Neural cell (in vitro differentiated cells): ENCODE results near the gene DUS3L. TPM values are rescaled to one million over a fixed set of nuclear protein-coding genes. Genes with fewer than 3 reads are reported as not detected.

ENCODE experiments used
- H2AFZ ChIP-seq: fragments of 200-600, 300-800 bp; sonication (generic), shearing (Covaris generic); 2 replicates; pipeline ENCODE4 v1.6.0; 2014; ENCODE audit warnings: low read depth, mild to moderate bottlenecking, antibody characterized with exemption, low read length, moderate library complexity
- H3F3A ChIP-seq: fragments of 200-600 bp; shearing (Covaris generic); 2 replicates; pipeline ENCODE4 v1.6.1; 2016; ENCODE audit warnings: mild to moderate bottlenecking, moderate library complexity, mixed read lengths, antibody characterized with exemption, low read length; ENCODE audit not compliant: insufficient read depth, poor library complexity, severe bottlenecking
- H3K27ac ChIP-seq: fragments of 200-600, 300-800 bp; sonication (generic), shearing (Covaris generic); 2 replicates; pipeline ENCODE4 v1.5.1; 2014; ENCODE audit warnings: mild to moderate bottlenecking, low read length, moderate library complexity
- H3K27me3 ChIP-seq: fragments of 300-800, 200-600 bp; sonication (generic), shearing (Covaris generic); 2 replicates; pipeline ENCODE4 v1.6.0; 2014; ENCODE audit warnings: mild to moderate bottlenecking, low read depth, low read length, moderate library complexity; ENCODE audit not compliant: insufficient read depth
- H3K36me3 ChIP-seq: fragments of 300-800, 200-600 bp; sonication (generic), shearing (Covaris generic); 2 replicates; pipeline ENCODE4 v1.5.1; 2014; ENCODE audit warnings: mild to moderate bottlenecking, antibody characterized with exemption, low read length, moderate library complexity; ENCODE audit not compliant: insufficient read depth
- H3K4me2 ChIP-seq: fragments of 300-800, 200-600 bp; sonication (generic), shearing (Covaris generic); 2 replicates; pipeline ENCODE4 v1.6.0; 2014; ENCODE audit warnings: mild to moderate bottlenecking, low read length
- H3K4me3 ChIP-seq: fragments of 300-800, 200-600 bp; sonication (generic), shearing (Covaris generic); 2 replicates; pipeline ENCODE4 v1.5.1; 2014; ENCODE audit warnings: mild to moderate bottlenecking, low read length, moderate library complexity
- H3K79me2 ChIP-seq: fragments of 200-600 bp; shearing (Covaris generic); replicated peaks from 2 replicates; pipeline ENCODE4 v1.6.0; 2014; ENCODE audit warnings: mild to moderate bottlenecking, low read length, moderate library complexity; ENCODE audit not compliant: insufficient read depth
- H3K9ac ChIP-seq: fragments of 300-800, 200-600 bp; sonication (generic), shearing (Covaris generic); 2 replicates; pipeline ENCODE4 v1.6.1; 2016; ENCODE audit warnings: mild to moderate bottlenecking, low read length, mixed read lengths
- H3K9me2 ChIP-seq: fragments of 200-600 bp; shearing (Covaris generic); 2 replicates; pipeline ENCODE4 v1.6.1; 2016; ENCODE audit warnings: mild to moderate bottlenecking, low read length, mixed read lengths; ENCODE audit not compliant: insufficient read depth
- H3K9me3 ChIP-seq: fragments of 200-600, 300-800 bp; sonication (generic), shearing (Covaris generic); 2 replicates; pipeline ENCODE4 v1.6.1; 2016; ENCODE audit warnings: mild to moderate bottlenecking, mixed run types, low read length, moderate library complexity, mixed read lengths
- H4K20me1 ChIP-seq: fragments of 200-600 bp; shearing (Covaris generic); 2 replicates; pipeline ENCODE4 v1.6.1; 2016; ENCODE audit warnings: mild to moderate bottlenecking, mixed run types; ENCODE audit not compliant: insufficient read depth
- EP300 ChIP-seq: fragments of 450-650 bp; conservative IDR thresholded peaks from 2 replicates; pipeline ENCODE4 v1.6.1; 2014; ENCODE audit warnings: antibody characterized with exemption, mild to moderate bottlenecking, moderate library complexity; ENCODE audit not compliant: poor library complexity, severe bottlenecking
- EZH2 ChIP-seq: fragments of 200-600, 300-800 bp; shearing (Covaris generic), sonication (generic); IDR thresholded peaks from 2 replicates; pipeline ENCODE4 v1.6.1; 2014; ENCODE audit warnings: antibody characterized with exemption, low read length, borderline replicate concordance, mild to moderate bottlenecking; ENCODE audit not compliant: insufficient read depth, poor library complexity, severe bottlenecking
- MXI1 ChIP-seq: fragments of 450-650 bp; conservative IDR thresholded peaks from 2 replicates; pipeline ENCODE4 v1.6.1; 2014; ENCODE audit warnings: antibody characterized with exemption, mild to moderate bottlenecking; ENCODE audit not compliant: poor library complexity, severe bottlenecking
- POLR2AphosphoS5 ChIP-seq: IDR thresholded peaks from 2 replicates; pipeline ENCODE4 v1.6.1; 2012
- RAD21 ChIP-seq: fragments of 450-650 bp; conservative IDR thresholded peaks from 2 replicates; pipeline ENCODE4 v1.6.1; 2014; ENCODE audit warnings: antibody characterized with exemption, mild to moderate bottlenecking, moderate library complexity
- SMC3 ChIP-seq: fragments of 450-650 bp; conservative IDR thresholded peaks from 2 replicates; pipeline ENCODE4 v1.6.1; 2014; ENCODE audit warnings: antibody characterized with exemption, mild to moderate bottlenecking, moderate library complexity; ENCODE audit not compliant: poor library complexity
- TAF1 ChIP-seq: IDR thresholded peaks from 2 replicates; pipeline ENCODE4 v1.6.1; 2012; ENCODE audit warnings: low read depth
- polyA plus RNA-seq: library from polyadenylated mRNA; depleted of rRNA; stranded (reverse); fragments of >200 nt; gene quantifications from 2 replicates; pipeline ENCODE4 v1.2.3, GENCODE V29; 2014
- TF ChIP-seq, protein P1 (sequence below): fragments of 450-650 bp; IDR thresholded peaks from 2 replicates; pipeline ENCODE4 v1.5.1; 2014; ENCODE audit warnings: antibody characterized with exemption, mild to moderate bottlenecking, moderate library complexity; ENCODE audit not compliant: poor library complexity, severe bottlenecking
- TF ChIP-seq, protein P2 (sequence below): IDR thresholded peaks from 2 replicates; pipeline ENCODE4 v1.6.1; 2012; ENCODE audit warnings: borderline replicate concordance

The DUS3L gene
- polyA plus RNA-seq, 1 donor from 2014 or later, result 34.2 TPM

DNA sequence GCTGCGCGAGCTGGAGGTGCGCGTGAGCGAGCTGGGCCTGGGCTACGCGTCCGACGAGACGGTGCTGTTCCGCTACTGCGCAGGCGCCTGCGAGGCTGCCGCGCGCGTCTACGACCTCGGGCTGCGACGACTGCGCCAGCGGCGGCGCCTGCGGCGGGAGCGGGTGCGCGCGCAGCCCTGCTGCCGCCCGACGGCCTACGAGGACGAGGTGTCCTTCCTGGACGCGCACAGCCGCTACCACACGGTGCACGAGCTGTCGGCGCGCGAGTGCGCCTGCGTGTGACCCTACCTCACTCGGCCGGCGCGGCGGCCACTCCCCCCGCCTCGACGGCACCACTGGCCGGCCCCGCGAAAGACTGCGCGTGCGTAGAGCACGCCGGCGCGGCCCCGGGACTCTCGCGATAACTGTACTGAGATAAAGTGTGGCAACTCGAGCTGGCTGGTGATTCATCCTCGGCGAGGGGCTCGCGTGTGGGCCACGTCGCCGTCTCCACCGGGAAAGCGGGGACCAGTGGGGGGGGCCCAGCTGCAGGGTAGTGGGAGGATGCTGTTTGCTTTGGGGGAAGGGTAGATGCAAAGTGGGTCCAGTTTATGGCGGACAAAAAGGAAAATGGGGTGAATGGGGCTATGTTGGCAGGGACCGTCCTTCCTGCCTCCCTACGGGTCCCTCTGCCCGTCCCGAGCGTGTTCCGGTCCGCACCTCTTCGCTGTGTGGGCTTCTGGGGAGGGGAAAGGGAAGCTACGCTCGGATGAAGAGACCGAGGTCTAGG is 37.1 kb upstream of the DUS3L start:
- Histone ChIP-seq H3K9ac (peak overlapping the region; percentile 69), H4K20me1 (no peaks in the 10 kb centered on the region), H3F3A (no peaks in the 10 kb centered on the region), H3K27ac (peak overlapping the region; percentile 70), H3K4me3 (peak overlapping the region; percentile 70), H3K36me3 (no peaks in the 10 kb centered on the region), H3K27me3 (no peaks in the 10 kb centered on the region), H3K79me2 (no peaks in the 10 kb centered on the region), H2AFZ (peak overlapping the region; percentile 85), H3K9me3 (no peaks in the 10 kb centered on the region), H3K4me2 (peak overlapping the region; percentile 59), H3K9me2 (no peaks in the 10 kb centered on the region)
- TF ChIP-seq EZH2, result no peak
- TF ChIP-seq, protein P1, sequence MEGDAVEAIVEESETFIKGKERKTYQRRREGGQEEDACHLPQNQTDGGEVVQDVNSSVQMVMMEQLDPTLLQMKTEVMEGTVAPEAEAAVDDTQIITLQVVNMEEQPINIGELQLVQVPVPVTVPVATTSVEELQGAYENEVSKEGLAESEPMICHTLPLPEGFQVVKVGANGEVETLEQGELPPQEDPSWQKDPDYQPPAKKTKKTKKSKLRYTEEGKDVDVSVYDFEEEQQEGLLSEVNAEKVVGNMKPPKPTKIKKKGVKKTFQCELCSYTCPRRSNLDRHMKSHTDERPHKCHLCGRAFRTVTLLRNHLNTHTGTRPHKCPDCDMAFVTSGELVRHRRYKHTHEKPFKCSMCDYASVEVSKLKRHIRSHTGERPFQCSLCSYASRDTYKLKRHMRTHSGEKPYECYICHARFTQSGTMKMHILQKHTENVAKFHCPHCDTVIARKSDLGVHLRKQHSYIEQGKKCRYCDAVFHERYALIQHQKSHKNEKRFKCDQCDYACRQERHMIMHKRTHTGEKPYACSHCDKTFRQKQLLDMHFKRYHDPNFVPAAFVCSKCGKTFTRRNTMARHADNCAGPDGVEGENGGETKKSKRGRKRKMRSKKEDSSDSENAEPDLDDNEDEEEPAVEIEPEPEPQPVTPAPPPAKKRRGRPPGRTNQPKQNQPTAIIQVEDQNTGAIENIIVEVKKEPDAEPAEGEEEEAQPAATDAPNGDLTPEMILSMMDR, result no peak
- peak; percentile 85 for TF ChIP-seq POLR2AphosphoS5
- TF ChIP-seq EP300, result peak; percentile 36
- peak; percentile 52 for TF ChIP-seq MXI1
- TF ChIP-seq, protein P2, sequence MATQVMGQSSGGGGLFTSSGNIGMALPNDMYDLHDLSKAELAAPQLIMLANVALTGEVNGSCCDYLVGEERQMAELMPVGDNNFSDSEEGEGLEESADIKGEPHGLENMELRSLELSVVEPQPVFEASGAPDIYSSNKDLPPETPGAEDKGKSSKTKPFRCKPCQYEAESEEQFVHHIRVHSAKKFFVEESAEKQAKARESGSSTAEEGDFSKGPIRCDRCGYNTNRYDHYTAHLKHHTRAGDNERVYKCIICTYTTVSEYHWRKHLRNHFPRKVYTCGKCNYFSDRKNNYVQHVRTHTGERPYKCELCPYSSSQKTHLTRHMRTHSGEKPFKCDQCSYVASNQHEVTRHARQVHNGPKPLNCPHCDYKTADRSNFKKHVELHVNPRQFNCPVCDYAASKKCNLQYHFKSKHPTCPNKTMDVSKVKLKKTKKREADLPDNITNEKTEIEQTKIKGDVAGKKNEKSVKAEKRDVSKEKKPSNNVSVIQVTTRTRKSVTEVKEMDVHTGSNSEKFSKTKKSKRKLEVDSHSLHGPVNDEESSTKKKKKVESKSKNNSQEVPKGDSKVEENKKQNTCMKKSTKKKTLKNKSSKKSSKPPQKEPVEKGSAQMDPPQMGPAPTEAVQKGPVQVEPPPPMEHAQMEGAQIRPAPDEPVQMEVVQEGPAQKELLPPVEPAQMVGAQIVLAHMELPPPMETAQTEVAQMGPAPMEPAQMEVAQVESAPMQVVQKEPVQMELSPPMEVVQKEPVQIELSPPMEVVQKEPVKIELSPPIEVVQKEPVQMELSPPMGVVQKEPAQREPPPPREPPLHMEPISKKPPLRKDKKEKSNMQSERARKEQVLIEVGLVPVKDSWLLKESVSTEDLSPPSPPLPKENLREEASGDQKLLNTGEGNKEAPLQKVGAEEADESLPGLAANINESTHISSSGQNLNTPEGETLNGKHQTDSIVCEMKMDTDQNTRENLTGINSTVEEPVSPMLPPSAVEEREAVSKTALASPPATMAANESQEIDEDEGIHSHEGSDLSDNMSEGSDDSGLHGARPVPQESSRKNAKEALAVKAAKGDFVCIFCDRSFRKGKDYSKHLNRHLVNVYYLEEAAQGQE, result peak; percentile 55
- TF ChIP-seq RAD21, result no peak
- TF ChIP-seq SMC3, result no peak
- no peak for TF ChIP-seq TAF1

DNA sequence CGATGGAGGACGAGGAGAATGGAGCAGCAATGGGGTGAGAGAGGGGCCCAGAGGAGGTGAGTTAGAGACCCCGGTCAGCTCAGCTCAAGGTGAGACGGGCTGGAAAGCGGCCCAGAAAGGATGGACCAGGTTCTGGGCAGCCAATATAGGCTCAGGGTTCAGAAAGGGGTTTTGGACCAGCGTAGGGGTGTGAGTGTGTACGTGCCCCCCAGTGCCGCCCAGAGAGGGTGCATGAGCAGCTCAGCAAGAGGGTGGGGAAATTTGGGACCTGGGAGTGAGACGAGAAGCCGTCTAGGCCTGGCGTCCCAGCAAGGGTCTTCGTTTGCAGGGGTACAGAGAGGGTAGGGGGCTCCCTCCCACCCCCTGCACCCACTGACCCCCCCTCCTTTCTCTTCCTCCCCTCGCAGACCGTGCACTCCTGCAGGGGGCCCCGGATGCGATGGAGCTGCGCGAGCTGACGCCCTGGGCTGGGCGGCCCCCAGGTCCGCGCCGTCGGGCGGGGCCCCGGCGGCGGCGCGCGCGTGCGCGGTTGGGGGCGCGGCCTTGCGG is 36.5 kb upstream of the DUS3L start:
- Histone ChIP-seq H3K4me2 (no peak overlapping the region), H2AFZ (no peak overlapping the region), H3F3A (no peaks in the 10 kb centered on the region), H4K20me1 (no peaks in the 10 kb centered on the region), H3K4me3 (peak overlapping the region; percentile 60), H3K36me3 (no peaks in the 10 kb centered on the region), H3K27ac (peak overlapping the region; percentile 28), H3K79me2 (no peaks in the 10 kb centered on the region), H3K9ac (peak overlapping the region; percentile 69), H3K27me3 (no peaks in the 10 kb centered on the region), H3K9me2 (no peaks in the 10 kb centered on the region), H3K9me3 (no peaks in the 10 kb centered on the region)
- TF ChIP-seq EZH2, result no peak
- TF ChIP-seq EP300, result no peak
- TF ChIP-seq TAF1, result no peak
- TF ChIP-seq MXI1, result no peak
- no peak for TF ChIP-seq RAD21
- no peak for TF ChIP-seq SMC3
- TF ChIP-seq, protein P1, result no peak
- TF ChIP-seq POLR2AphosphoS5, result no peak
- TF ChIP-seq, protein P2, result no peak
